ENCODE results near the gene SULT1C2. TPM values are rescaled to one million over a fixed set of nuclear protein-coding genes. Genes with fewer than 3 reads are reported as not detected.

The SULT1C2 gene
- total RNA-seq, 1 experiment from 2014 or later: 3.9 TPM

DNA sequence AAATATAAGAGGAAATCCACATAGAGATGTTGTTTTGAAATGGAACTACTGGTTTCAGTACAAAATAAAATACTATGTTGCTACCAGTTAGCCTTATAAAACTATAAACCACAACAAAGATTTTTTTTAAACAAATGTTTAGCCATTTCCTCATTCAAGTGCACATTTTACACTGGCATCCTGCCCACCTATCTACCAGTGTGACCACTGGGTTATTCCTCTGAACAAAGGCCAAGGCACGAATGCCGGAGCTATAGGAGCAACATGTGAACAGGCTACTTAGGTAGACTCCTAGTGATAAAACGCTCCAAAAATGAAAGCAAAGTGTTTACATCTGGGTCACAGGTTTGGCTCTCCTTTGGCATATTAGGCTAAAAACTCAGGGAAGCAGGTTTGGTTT, 57.3 kb downstream of the SULT1C2 start:
- Histone ChIP-seq H3K4me2 (ENCODE audit: low read length) (no peak overlapping the region), H3K79me2 (ENCODE audit: insufficient read depth, low read length) (no peaks in the 10 kb centered on the region), H3K36me3 (ENCODE audit: control insufficient read depth in 1 of 2, insufficient read depth in 2 of 2, low read length in 2 of 2) (no peaks in the 10 kb centered on the region), H3K4me3 (replicated peaks in 1 of 2; ENCODE audit: low read depth in 1 of 2, low read length in 2 of 2) (no peak overlapping the region), H3K9me3 (ENCODE audit: control insufficient read depth in 1 of 2, insufficient read depth in 1 of 2, low read depth in 1 of 2, low read length in 2 of 2) (no peaks in the 10 kb centered on the region), H3K4me1 (ENCODE audit: control insufficient read depth in 1 of 2, insufficient read depth in 2 of 2, low read length in 2 of 2) (no peaks in the 10 kb centered on the region), H3K27ac (ENCODE audit: low read depth, low read length) (no peak overlapping the region), H3K9me2 (ENCODE audit: insufficient read depth) (0 out of 2 replicates have a peak, but pooled peaks cover 2% of the 10 kb centered on the region), H3K9ac (ENCODE audit: low read length) (no peak overlapping the region), H3K27me3 (ENCODE audit: insufficient read depth, low read length) (peaks cover 23% of the 10 kb centered on the region; the same call in 1 of the 2 replicates), H2AFZ (ENCODE audit: low read depth, low read length, poor library complexity, severe bottlenecking) (no peak overlapping the region), H4K20me1 (ENCODE audit: insufficient read depth) (no peaks in the 10 kb centered on the region)
- POLR2A ChIA-PET: no interaction called here
- ATAC-seq (no peak), DNase-seq (ENCODE audit: low read depth, low spot score) (no peak)
- no TSS peak for BruUV-seq (replicated peaks)
- TF ChIP-seq SIN3A (IDR thresholded peaks at IDR 0.05; ENCODE audit: low read depth): no peak
- no peak for TF ChIP-seq EGR1 (IDR thresholded peaks at IDR 0.05; ENCODE audit: low read depth)
- no peak for TF ChIP-seq ZFX (IDR thresholded peaks at IDR 0.05)
- no peak for TF ChIP-seq CEBPB (IDR thresholded peaks at IDR 0.05; ENCODE audit: low read depth)
- TF ChIP-seq FOSL1 (IDR thresholded peaks at IDR 0.05; ENCODE audit: low read depth): no peak
- TF ChIP-seq EZH2phosphoT487 (IDR thresholded peaks at IDR 0.05; ENCODE audit: borderline replicate concordance): no peak
- TF ChIP-seq, protein P1, sequence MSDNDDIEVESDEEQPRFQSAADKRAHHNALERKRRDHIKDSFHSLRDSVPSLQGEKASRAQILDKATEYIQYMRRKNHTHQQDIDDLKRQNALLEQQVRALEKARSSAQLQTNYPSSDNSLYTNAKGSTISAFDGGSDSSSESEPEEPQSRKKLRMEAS (IDR thresholded peaks at IDR 0.05): no peak
- TF ChIP-seq, protein P2, sequence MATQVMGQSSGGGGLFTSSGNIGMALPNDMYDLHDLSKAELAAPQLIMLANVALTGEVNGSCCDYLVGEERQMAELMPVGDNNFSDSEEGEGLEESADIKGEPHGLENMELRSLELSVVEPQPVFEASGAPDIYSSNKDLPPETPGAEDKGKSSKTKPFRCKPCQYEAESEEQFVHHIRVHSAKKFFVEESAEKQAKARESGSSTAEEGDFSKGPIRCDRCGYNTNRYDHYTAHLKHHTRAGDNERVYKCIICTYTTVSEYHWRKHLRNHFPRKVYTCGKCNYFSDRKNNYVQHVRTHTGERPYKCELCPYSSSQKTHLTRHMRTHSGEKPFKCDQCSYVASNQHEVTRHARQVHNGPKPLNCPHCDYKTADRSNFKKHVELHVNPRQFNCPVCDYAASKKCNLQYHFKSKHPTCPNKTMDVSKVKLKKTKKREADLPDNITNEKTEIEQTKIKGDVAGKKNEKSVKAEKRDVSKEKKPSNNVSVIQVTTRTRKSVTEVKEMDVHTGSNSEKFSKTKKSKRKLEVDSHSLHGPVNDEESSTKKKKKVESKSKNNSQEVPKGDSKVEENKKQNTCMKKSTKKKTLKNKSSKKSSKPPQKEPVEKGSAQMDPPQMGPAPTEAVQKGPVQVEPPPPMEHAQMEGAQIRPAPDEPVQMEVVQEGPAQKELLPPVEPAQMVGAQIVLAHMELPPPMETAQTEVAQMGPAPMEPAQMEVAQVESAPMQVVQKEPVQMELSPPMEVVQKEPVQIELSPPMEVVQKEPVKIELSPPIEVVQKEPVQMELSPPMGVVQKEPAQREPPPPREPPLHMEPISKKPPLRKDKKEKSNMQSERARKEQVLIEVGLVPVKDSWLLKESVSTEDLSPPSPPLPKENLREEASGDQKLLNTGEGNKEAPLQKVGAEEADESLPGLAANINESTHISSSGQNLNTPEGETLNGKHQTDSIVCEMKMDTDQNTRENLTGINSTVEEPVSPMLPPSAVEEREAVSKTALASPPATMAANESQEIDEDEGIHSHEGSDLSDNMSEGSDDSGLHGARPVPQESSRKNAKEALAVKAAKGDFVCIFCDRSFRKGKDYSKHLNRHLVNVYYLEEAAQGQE (IDR thresholded peaks at IDR 0.05; ENCODE audit: low read depth): no peak
- TF ChIP-seq, protein P3, sequence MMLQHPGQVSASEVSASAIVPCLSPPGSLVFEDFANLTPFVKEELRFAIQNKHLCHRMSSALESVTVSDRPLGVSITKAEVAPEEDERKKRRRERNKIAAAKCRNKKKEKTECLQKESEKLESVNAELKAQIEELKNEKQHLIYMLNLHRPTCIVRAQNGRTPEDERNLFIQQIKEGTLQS (IDR thresholded peaks at IDR 0.05): no peak
- no peak for TF ChIP-seq CBX3 (IDR thresholded peaks at IDR 0.05; ENCODE audit: low read depth)
- TF ChIP-seq SP1 (IDR thresholded peaks at IDR 0.05; ENCODE audit: low read depth): no peak
- no peak for TF ChIP-seq SRF (IDR thresholded peaks at IDR 0.05; ENCODE audit: low read depth)
- no peak for TF ChIP-seq EZH2 (IDR thresholded peaks at IDR 0.05)
- no peak for TF ChIP-seq TCF7L2 (IDR thresholded peaks at IDR 0.05; ENCODE audit: borderline replicate concordance, extremely low read depth, insufficient read depth, insufficient read length)
- no peak for TF ChIP-seq RAD21 (IDR thresholded peaks at IDR 0.05; ENCODE audit: low read depth)
- TF ChIP-seq JUND (IDR thresholded peaks at IDR 0.05): no peak
- TF ChIP-seq POLR2A (IDR thresholded peaks at IDR 0.05; ENCODE audit: borderline replicate concordance, extremely low read depth, insufficient read depth, insufficient read length): no peak
- no peak for TF ChIP-seq ZNF274 (IDR thresholded peaks at IDR 0.05; ENCODE audit: low read depth, low read length)
- no peak for TF ChIP-seq ELF1 (IDR thresholded peaks at IDR 0.05; ENCODE audit: borderline replicate concordance, low read depth)
- TF ChIP-seq, protein P4, sequence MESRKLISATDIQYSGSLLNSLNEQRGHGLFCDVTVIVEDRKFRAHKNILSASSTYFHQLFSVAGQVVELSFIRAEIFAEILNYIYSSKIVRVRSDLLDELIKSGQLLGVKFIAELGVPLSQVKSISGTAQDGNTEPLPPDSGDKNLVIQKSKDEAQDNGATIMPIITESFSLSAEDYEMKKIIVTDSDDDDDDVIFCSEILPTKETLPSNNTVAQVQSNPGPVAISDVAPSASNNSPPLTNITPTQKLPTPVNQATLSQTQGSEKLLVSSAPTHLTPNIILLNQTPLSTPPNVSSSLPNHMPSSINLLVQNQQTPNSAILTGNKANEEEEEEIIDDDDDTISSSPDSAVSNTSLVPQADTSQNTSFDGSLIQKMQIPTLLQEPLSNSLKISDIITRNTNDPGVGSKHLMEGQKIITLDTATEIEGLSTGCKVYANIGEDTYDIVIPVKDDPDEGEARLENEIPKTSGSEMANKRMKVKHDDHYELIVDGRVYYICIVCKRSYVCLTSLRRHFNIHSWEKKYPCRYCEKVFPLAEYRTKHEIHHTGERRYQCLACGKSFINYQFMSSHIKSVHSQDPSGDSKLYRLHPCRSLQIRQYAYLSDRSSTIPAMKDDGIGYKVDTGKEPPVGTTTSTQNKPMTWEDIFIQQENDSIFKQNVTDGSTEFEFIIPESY (IDR thresholded peaks at IDR 0.05; ENCODE audit: extremely low read depth, insufficient replicate concordance, low read length): no peak
- RAD21 ChIA-PET (ENCODE audit: low non-redundant PET in 1 of 2, low total read pairs in 2 of 2, uncharacterized antibody in 2 of 2, unreplicated experiment in 2 of 2): no interaction called here
- CTCF ChIA-PET: no interaction called here
- intact Hi-C loops (cut with micrococcal nuclease): no loop called here
